CD4-positive, alpha-beta T cell treated with Interferon alpha-2 for 1 hour (primary cell): Measurements from ENCODE around the gene RABAC1.

Experiments
- DNase-seq, 2 donors: peaks; one replicate each; pipeline ENCODE4 v3.0.0-alpha.2; 2020 to 2022

The RABAC1 gene

DNA sequence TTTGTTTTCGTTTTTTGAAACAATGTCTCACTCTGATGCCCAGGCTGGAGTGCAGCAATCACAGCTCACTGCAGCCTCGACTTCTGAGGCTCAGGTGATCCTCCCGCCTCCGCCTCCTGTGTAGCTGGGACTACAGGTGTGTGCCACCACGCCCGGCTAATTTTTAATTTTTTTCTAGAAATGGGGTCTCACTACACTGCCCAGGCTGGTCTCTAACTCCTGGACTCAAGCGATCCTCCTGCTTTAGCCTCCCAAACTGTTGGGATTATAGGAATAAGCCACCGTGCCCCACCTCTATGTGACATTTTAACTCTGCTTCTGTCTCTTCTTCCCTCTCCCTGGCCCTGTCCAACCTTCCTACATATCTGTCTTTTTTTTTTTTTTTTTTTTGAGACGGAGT is 29.8 kb upstream of the RABAC1 start:
- no peak for DNase-seq

DNA sequence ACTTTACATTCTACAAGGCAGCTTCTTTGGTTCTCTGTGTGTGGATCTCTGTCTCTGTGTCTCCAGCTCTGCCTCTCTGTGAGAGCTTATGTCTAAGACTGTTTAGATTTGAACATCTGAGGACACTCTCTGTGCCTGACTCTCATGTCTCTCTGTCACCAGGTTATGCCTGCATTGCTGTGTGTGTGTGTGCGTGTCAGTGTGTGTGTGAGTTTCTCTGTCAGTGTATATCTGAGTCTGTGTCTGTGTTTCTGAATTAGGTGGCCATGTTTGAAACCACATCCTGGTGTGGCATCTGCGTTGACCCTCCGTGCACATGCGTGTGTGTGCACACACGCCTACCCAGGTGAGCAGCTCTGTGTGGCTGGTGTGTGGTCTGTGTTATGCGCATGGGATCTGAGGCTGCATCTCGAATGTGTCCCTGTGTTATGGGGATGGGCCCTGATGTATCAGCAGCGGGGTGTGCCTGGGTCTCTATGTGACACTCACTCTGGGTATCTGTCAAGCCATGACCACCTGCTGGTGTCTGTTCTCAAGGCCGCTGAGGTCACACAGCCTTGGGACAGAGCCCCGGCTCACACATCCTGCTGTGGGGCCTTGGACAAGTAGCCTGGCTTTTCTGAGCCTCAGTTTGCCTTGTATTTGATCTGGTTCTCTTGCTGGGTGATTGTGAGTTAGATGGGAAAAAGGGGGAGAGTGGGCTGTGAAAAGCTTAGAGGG is 28.2 kb upstream of the RABAC1 start:
- DNase-seq: no peak

DNA sequence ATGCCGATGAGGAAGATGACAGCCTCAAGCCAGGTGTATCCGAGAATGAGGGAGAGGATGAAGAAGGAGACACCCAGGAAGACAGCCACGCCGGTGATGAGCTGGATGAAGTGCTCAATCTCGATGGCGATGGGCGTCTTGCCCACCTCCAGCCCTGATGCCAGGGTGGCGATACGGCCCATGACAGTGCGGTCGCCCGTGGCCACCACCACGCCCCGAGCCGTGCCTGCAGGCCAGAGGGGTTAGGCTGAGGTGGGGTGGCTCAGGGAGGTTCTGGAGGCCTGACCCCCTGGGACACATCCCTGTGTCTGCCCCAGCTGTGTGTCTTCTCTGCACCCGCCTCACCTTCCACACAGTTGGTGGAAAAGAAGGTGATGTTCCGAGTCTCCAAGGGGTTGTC is 25.8 kb upstream of the RABAC1 start:
- no peak for DNase-seq

DNA sequence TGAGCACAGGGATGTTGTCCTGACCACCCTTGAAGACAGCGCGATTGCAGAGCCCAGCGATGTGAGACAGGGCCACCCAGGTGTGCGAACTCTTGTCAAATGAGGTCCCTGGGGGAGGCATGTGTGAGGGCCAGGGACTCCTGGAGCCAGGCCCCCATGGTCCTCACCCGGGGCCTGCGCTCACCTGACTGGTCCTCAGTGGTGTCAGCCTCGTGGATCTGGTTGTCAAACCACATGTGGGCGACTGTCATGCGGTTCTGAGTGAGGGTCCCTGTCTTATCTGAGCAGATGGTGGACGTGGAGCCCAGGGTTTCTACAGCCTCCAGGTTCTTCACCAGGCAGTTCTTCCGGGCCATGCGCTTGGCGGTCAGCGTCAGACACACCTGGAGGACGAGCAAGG is 22.6 kb upstream of the RABAC1 start:
- DNase-seq: no peak

DNA sequence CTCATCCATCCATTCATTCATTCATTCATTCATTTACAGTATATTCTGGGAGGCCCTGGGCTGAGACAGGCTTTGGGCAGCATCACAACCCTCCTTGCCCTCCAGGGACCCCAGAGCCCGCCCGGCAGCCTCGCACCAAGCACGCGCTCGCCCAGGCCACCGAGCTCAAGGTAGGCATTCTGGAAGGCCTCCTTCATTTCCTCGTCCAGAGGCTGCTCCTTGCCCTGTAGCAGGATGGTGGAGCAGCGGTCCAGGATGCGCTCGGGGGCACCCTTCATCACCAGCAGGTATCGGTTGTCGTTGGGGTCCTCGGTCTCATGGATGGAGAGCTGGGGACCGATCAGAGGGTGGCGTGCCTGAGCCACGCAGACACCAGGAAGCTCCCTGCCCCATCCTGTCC is 19.3 kb upstream of the RABAC1 start:
- no peak for DNase-seq

DNA sequence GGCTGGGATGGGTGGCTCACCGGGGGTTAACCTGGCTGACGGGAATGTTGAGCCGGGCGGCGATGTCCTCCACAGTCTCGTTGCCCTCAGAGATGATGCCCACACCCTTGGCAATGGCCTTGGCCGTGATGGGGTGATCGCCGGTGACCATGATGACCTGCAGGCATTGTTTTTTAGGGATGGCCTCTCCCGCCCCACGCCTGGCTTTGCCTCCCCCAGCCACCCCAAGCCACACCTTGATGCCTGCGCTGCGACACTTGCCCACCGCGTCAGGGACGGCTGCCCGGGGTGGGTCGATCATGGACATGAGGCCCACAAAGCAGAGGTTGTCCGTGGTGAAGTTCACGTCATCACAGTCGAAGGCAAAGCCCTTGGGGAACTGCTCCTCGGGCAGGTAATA is 18.8 kb upstream of the RABAC1 start:
- no peak for DNase-seq

DNA sequence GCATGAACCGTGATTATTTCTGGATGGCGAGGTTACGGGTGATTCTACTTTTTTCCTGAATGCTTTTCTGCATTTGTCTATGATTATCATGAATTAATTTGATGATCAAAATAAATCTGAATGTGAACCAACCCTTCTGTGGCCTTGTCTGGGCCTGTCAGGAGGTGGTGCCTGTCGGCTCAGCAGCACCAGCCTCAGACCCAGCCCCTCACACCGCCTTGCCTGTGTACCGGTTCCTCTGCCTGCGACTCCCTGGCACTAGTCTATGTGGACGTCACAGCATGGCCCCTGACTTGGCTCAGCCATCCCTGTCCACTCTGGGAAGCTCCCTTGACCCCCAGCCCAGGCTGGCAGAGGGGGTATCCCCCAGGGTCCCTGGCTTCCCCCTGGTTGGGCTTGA is 15.5 kb upstream of the RABAC1 start:
- DNase-seq: no peak

DNA sequence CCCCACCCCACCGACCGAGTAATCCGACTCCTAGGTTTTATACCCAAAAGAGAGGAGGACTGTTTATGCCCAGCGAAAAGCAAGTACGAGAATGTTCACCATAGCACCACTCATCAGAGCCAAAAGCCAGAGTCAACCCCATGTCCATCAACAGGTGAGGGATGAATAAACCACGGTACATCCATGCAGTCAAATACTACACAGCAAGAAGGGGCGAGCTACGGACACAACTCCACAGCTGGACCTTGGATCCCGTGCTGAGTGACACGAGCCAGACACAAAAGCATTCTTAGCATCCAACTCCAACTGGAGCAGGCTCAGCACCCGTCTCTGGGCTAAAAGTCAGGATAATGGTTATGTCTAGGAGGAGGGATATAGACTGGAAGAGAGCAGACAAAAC is 12.2 kb upstream of the RABAC1 start:
- no peak for DNase-seq

DNA sequence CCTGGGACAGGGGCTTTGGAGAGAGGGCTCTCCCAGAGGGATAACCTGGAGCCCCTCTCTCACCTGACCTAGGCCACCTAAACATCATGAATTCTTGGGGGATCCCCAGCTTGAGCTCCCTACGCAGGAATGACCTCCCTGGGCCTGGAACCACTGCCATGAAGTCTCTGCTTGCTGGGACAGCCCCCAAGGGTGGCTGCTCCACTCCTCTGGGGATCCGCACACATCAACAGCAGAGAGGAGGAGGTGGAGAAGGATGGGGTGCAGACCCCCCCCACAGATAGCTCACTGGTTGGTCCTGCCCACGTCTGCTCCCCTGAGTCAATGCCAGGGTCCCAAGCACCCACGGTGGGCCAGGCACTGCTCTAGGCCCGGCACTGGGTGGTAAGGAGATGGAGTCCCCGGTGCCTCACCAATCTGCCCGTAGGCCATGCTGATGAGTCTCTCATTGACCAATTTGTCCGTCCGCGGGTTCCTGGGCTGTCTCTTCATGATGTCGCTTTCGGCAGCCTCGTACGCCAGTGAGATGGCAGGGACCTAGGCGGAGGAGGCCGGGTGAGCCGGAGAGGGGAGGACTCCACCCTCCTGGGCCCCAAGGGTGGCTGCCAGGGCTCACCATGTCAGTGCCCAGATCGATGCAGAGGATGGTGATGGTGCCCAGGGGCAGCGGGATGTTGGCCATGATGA is 10.8 kb upstream of the RABAC1 start:
- no peak for DNase-seq

DNA sequence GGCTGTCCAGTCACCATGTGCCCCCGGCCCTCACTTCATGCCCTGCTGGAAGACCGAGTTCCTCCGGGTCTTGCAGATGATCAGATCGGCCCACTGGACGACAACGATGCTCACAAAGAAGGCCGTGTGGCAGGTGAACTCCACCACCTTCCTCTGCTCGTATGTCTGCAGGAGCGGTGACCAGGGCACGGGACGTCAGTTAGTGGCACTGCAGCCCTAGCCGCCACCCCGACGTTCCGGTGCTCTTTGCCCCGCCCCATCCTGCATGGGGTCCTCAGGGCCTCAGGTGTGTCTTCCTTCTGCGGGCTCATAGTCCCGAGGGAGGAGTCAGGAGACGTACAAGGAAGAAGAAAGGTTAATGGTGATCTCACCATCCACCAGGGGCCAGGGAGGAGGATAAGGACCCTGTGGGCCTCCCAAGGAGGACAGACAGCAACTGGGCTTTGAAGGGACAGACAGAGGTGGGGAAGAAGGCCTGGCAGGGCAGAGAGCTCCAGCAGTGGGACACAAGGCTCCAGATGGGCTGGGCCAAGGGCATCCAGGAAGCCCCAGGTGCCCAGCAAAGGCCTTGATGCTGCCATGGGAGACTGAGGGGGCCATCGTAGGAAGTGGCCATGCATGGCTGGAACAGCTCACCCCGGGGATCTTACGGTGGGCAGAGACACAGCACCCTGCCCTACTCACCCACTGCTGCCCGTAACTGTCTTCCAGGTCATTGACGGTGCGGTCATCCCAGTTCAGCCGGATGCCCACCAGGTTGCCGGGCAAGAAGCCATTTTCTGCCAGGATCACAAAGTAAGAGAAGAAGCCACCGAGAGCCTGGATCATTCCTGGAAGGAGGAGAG is 9.9 kb upstream of the RABAC1 start:
- DNase-seq: no peak

DNA sequence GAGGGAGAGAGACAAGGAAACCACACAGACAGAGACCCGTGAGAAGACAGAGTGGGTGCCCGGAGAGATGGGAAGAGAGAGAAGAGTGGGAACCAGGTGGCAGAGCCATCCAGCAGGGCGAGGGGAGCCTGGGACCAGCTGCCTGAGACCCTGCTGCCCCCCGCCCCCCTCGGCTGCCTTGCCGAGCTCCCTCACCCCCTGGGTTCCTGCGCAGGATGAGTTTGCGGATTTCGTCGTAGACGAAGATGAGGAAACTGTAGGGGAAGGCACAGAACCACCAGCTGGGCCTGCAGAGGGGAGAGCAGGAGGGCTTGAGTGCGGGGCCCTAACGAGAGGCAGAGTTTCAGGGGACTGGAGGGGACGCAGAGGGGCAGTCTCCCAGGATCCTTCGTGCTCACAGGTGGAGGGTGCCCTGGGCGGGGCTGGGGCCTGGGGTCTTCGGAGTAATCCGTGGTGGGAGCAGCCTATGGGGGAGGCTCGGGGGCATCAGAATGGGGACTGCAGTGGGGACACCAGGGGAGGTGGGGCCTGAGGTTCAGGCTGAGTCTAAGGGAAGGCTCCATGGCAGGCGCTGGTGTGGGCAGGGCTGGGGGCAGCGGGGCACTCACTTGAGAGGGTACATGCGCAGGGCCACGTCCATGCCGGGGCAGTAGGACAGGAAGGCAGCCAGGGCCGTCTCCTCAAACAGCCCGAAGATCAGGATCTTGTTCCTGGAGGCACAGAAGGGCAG is 8.1 kb upstream of the RABAC1 start:
- DNase-seq: peak in 1 of 2 donors; percentile 5

DNA sequence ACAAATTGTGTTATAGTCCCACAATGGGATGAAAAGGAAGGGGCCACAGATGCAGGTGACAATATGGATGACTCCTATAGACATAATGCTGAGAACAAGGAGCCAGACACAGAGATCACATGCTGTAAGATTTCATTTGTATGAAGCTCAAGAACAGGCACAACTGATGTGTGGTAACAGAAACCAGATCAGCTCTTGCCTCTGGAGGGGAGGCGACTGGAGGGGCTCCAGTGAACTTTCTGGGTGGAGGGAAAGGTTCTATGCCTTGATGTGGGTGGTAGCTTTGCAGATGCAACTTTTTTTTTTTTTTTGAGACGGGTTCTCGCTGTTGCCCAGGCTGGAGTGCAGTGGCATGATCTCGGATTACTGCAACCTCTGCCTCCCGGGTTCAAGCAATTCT is 6.0 kb upstream of the RABAC1 start:
- DNase-seq: no peak

DNA sequence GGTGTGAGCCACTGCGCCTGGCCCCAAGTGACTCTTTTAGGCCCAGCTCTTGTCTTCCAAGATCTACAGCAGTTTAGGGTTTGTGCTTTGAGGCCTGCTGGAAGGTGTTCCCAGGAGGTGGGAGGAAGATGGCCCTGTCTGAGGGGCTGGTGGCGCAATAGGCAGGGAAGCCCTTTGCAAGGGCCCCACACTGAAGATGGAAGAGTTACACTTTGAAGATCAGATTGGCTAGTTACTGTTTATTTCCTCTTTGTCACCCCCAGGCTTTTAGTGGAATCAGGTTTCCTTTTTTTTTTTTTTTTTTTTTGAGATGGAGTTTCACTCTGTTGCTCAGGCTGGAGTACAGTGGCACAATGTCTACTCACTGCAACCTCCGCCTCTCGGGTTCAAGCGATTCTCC is 1.9 kb upstream of the RABAC1 start:
- DNase-seq: no peak

DNA sequence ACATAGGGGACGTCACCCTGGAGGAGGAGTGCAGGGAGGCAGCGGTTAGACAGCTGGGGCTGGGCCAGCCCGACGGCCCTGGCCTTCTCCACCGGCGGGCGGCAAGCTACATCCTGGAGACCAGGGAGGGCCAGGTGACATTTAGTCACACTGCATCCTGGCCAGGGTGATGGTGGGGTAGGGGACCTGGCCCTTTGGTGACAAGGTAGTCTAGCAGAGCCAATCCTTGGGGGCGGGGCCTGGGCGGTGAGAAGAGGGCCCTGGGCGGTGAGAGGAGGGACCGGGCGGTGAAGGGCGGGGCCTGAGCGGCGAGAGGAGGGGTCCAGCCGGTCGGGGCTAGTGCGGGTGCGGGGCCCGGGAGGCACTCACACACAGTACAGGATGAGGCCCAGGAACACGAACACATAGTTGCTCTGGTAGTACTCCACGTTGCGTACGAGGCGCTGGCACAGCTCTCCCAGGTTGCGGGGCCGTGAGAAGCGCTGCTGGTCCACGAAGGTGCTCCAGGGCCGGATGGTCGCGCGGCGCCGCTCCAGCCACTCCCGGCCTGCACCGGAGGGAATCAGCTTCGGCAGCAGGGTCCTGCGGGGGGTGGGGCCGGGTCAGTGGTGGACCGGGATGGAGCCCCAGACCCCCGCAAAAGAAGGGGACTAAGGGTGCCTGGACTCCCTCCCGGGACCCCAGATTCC is 610 bp downstream of the RABAC1 start:
- DNase-seq: peak; percentile 78 to 85

DNA sequence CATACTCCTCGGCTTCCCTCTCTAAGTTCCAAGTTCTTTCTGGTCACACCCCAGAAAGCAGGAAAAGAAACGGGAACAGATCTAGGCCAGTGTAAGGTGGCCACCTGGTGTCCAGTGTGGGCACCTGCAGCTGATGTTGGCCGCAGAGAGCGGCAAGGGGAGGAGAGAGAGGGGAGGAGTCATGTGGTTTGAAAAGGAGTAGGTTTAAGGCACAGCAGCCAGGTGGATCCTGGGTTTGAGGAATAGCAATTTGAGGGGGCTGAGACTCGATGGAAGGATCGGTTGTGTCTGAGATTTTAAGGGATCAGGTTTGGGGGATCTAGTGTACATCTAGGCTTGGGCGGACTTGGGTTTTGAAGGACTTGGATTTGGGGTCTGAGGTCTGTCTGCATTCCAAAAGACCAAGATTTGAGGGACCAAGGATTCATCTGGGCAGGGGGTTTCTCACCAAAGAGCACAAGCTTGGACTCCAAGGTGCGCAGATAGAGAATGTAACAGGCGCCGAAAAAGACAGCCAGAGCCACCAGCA is 1.2 kb downstream of the RABAC1 start:
- peak; percentile 59 to 60 for DNase-seq

DNA sequence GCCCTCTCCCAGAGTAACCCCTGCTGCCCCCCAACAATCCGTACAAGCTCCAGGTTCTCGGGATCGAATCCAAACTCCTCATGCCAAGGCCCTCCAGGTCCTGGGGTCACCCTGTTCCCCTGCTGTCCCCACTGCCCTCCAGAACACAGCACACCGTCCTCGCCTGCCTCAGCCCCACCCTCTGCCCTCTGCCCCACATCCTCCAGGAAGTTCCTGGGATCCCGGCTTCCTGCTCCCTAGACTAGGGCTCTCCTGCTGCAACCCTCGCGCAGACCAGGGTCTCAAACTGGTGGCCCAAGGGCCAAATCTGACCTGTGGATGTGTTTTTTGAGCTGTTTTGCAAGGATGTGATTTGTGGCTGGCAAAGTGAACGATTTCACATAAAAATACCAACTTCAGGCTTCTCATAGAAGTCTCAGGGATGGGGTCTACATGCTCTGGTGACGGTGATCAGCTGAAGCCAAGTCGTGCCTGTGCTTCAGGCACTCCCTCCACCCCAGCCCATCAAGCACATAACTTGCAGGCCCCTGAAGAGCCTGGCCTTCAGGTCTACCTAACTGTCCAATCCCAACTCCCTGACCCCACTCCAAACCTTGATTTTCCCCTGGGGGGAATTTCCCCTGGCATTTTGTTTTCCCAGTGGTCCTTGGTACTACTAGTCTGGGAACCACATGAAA is 1.8 kb downstream of the RABAC1 start:
- DNase-seq: no peak

DNA sequence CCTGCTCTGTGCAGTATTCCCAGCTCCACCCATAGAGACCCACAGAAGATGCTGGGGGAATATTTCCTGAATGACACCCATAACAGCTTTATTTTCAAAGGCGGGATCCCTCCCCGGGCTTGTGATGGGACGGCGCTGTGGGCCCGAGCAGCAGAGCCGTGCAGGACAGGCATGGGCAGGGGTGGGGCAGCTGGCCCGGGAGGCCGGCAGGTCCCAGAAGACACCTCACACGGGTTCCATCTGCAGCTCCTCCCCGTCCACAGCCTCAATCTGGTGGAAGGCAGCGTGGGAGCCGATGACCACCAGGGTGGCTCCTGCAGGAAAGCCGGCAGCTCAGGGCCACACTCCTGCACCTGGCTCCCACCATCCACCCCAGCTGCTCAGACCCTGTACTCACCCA is 2.5 kb downstream of the RABAC1 start:
- DNase-seq: no peak

DNA sequence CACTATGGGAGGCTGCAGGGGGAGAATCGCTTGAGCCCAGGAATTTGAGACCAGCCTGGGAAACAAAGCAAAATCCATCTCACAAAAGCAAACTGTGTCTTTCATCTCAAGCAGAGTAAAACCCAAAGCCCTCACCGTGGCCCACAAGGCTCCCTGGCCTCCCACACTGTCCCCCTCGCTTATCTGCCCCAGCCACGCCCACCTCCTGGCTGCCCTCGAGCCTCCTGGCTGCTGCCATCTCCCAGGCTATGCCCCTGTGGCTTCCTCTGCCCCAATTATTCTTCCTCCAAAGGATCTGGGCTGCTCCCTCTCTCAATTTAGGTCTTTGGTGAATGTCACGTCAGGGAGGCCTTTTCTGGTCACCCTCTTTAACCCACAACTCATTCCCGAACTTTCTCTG is 3.6 kb downstream of the RABAC1 start:
- no peak for DNase-seq

DNA sequence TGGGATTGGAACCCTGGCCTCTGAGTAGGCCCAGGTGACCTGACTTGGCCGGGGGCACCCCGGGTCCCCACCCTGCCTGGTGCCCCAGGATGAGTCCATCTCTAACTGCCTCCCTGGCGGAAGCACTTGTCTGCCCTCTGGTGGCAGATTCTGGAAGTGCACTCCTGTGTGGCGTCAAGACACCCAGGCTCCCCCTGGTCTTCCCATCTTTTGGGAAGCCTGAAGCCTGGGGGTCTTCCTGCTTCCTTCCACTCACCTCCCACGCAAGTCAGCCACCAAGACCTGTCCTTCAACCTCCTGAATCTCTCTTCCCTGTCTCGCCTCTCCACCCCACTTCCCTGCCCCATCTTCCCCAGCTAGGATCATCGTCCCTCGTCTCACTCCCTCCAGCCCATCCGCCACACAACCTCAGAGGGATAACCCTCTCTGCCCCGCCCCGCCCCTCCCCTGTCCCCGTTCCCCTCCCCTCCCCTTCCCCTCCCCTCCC is 7.4 kb downstream of the RABAC1 start:
- DNase-seq: peak; percentile 78 to 86

DNA sequence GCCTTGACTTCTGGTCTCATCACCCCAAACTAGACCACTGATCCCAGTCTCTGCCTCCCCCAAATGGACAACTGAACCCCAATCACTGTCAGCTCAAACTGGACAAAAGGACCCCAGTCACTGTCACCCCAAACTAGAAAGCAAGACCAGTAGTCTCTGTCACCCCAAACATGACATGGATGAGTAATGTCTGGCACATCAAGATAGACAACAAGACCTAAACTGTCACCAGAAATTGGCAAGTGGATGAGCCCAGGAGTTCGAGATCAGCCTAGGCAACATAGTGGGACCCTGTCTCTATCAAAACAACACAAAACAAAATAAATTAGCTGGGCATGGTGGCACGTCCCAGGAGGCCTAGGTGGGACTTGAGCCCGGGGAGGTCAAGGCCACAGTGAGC is 12.0 kb downstream of the RABAC1 start:
- DNase-seq: no peak

DNA sequence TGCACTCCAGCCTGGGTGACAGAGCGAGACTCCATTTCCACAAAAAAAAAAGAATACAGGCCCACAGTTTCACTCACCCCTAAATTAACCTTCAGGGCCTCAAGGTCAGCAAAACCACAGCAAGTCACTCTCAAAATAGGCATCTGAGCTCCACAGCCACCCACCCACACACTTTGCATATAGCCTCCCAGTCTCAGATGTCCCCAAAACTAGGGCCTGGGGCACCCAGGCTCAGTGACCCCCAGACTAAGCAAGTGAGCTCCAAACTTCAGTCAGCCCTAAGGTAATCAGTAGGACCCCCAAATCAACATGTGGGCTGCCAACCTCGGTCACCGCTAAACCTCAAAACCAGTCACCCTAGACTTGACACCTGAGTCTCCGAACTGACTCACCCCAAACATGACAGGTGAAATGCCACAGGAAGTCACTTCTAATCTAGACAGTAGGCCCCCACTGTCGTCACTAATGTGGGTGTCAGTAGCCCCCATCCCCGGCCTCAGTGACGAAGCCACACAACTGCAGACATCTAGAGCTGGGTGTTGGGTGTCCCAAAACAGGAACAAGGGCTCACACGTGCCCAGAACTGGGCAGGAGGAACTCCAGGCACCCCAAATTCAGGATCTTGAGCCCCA is 13.9 kb downstream of the RABAC1 start:
- DNase-seq: peak; percentile 89 to 90
